HEK293T (cell line): ENCODE data around the gene CPEB1.

Experiments used
- BHLHE40 ChIP-seq: fragments of 450-650 bp; IDR thresholded peaks from 2 replicates; pipeline ENCODE4 v1.6.1; 2016; ENCODE audit warnings: mild to moderate bottlenecking, moderate library complexity, borderline replicate concordance
- FOXM1 ChIP-seq: fragments of 450-650 bp; IDR thresholded peaks from 2 replicates; pipeline ENCODE4 v1.6.1; 2017; ENCODE audit warnings: mild to moderate bottlenecking, borderline replicate concordance
- L3MBTL2 ChIP-seq: fragments of 450-650 bp; conservative IDR thresholded peaks from 2 replicates; pipeline ENCODE4 v1.6.1; 2016; ENCODE audit warnings: mild to moderate bottlenecking
- SP1 ChIP-seq: fragments of 450-650 bp; IDR thresholded peaks from 2 replicates; pipeline ENCODE4 v1.6.1; 2017
- SUZ12 ChIP-seq: fragments of 450-650 bp; IDR thresholded peaks from 2 replicates; pipeline ENCODE4 v1.6.1; 2016; ENCODE audit warnings: mild to moderate bottlenecking

GRCh38 chr15:82587805-82588204 lies 59.4 kb downstream of the CPEB1 start:
- no peak for TF ChIP-seq SP1
- no peak for TF ChIP-seq SUZ12
- no peak for TF ChIP-seq L3MBTL2
- no peak for TF ChIP-seq BHLHE40
- TF ChIP-seq FOXM1, result no peak
